H54 (cell line): ENCODE data around the gene PRRT1B.

Source experiments
- DNase-seq: peaks from one replicate; pipeline ENCODE4 v3.0.0; 2011; ENCODE audit warnings: low spot score, mixed read lengths; ENCODE audit not compliant: insufficient read length
- FAIRE-seq: peaks from 3 replicates; lab custom pipeline; 2011; peaks lifted over from hg19 to GRCh38; lab: Jason Lieb, UNC
- POLR2A ChIP-seq: IDR thresholded peaks from 2 replicates; pipeline ENCODE4 v1.6.1; 2011; ENCODE audit warnings: low read depth, mild to moderate bottlenecking, low read length

The PRRT1B gene

GRCh38 chr9:131596430-131596743, 51.1 kb downstream of the PRRT1B start:
- DNase-seq (no peak), FAIRE-seq (no peak)
- no peak for TF ChIP-seq POLR2A

GRCh38 chr9:131597246-131597645, 51.9 kb downstream of the PRRT1B start:
- DNase-seq (no peak), FAIRE-seq (no peak)
- no peak for TF ChIP-seq POLR2A

GRCh38 chr9:131598121-131598520, 52.8 kb downstream of the PRRT1B start:
- DNase-seq (no peak), FAIRE-seq (no peak)
- no peak for TF ChIP-seq POLR2A

GRCh38 chr9:131601683-131602181, 56.4 kb downstream of the PRRT1B start:
- no peak for FAIRE-seq
- TF ChIP-seq POLR2A: no peak

GRCh38 chr9:131603199-131603598, 57.9 kb downstream of the PRRT1B start:
- DNase-seq (no peak), FAIRE-seq (no peak)
- TF ChIP-seq POLR2A: no peak

More at GRCh38 chr9:131601683-131602181, 56.4 kb downstream of the PRRT1B start:
- DNase-seq: no peak

- TF ChIP-seq POLR2A: no peak
- FAIRE-seq: no peak
- DNase-seq: no peak
Observed at GRCh38 chr9:131603711-131604439, 58.6 kb downstream of the PRRT1B start.

- FAIRE-seq (no peak), DNase-seq (no peak)
- TF ChIP-seq POLR2A: no peak
Observed at GRCh38 chr9:131605770-131606590, 60.7 kb downstream of the PRRT1B start.

- no peak for FAIRE-seq
- TF ChIP-seq POLR2A: no peak
- DNase-seq: no peak
Observed at GRCh38 chr9:131606896-131607567, 61.7 kb downstream of the PRRT1B start.

GRCh38 chr9:131607591-131607990, 62.3 kb downstream of the PRRT1B start:
- FAIRE-seq (no peak), DNase-seq (no peak)
- no peak for TF ChIP-seq POLR2A

- peak; percentile 53 for DNase-seq
- TF ChIP-seq POLR2A: no peak
- FAIRE-seq: no peak
Observed at GRCh38 chr9:131608493-131609037, 63.2 kb downstream of the PRRT1B start.
